Endodermal cell (in vitro differentiated cells): ENCODE data around the gene DPM3. TPM values are rescaled to one million over a fixed set of nuclear protein-coding genes. Genes with fewer than 3 reads are reported as not detected.
"Not testable (repeated sequence)": the region's sequence is repeated elsewhere in the genome, so short reads cannot be mapped to it uniquely, and the experiment has no call there.

ENCODE experiments used
- DNase-seq: peaks from one replicate; pipeline ENCODE4 v3.0.0-alpha.2; 2017
- H3K27ac ChIP-seq: 2 replicates; pipeline ENCODE4 v1.5.1; 2013; ENCODE audit warnings: mild to moderate bottlenecking, low read depth, low read length, moderate library complexity
- H3K27me3 ChIP-seq: 2 replicates; pipeline ENCODE4 v1.6.1; 2013; ENCODE audit warnings: mild to moderate bottlenecking, low read length, moderate library complexity; ENCODE audit not compliant: insufficient read depth, control insufficient read depth, poor library complexity, severe bottlenecking
- H3K36me3 ChIP-seq: 2 replicates; pipeline ENCODE4 v1.7.0; 2013; ENCODE audit warnings: mild to moderate bottlenecking, low read length, moderate library complexity; ENCODE audit not compliant: control insufficient read depth, insufficient read depth
- H3K4me1 ChIP-seq: one replicate; pipeline ENCODE4 v1.7.0; 2013; ENCODE audit warnings: low read length; ENCODE audit not compliant: control insufficient read depth, insufficient read depth
- H3K4me3 ChIP-seq: 2 replicates; pipeline ENCODE4 v1.5.1; 2013; ENCODE audit warnings: mild to moderate bottlenecking, low read length, moderate library complexity
- H3K9ac ChIP-seq: 2 replicates; pipeline ENCODE4 v1.6.1; 2013; ENCODE audit warnings: mild to moderate bottlenecking, low read length, moderate library complexity; ENCODE audit not compliant: poor library complexity, severe bottlenecking; ENCODE audit errors: extremely low read depth
- H3K9me3 ChIP-seq: 2 replicates; pipeline ENCODE4 v1.6.1; 2013; ENCODE audit warnings: mild to moderate bottlenecking, low read length, moderate library complexity; ENCODE audit not compliant: control insufficient read depth
- H3K27ac Mint-ChIP-seq: 2 replicates; pipeline ENCODE4 v1.8.0; 2020; ENCODE audit warnings: mixed read lengths
- H3K27me3 Mint-ChIP-seq: 2 replicates; pipeline ENCODE4 v1.8.0; 2021; ENCODE audit warnings: mild to moderate bottlenecking, mixed read lengths; ENCODE audit not compliant: insufficient read depth
- H3K36me3 Mint-ChIP-seq: 2 replicates; pipeline ENCODE4 v1.8.0; 2020; ENCODE audit warnings: low read depth, mixed read lengths
- H3K4me1 Mint-ChIP-seq: 2 replicates; pipeline ENCODE4 v1.8.0; 2020; ENCODE audit warnings: mixed read lengths
- H3K4me3 Mint-ChIP-seq: 2 replicates; pipeline ENCODE4 v1.8.0; 2020; ENCODE audit warnings: mild to moderate bottlenecking, moderate library complexity, mixed read lengths
- H3K9me3 Mint-ChIP-seq: 2 replicates; pipeline ENCODE4 v1.8.0; 2020; ENCODE audit warnings: mild to moderate bottlenecking, mixed read lengths
- WGBS, 2 experiments: methylation state at CpG; one replicate each; pipeline versions ENCODE4 v1.1.5 to v1.1.7; 2013; ENCODE audit warnings: missing lambda C conversion rate in 2 of 2, mixed read lengths in 1 of 2; ENCODE audit not compliant: insufficient coverage in 1 of 2, insufficient read length in 1 of 2; 5-methylcytosine and 5-hydroxymethylcytosine counted together
- long read RNA-seq, 4 experiments: library from polyadenylated mRNA in 2 of 4; library from RNA in 1 of 4; library from capped mRNA in 1 of 4; stranded (forward) in 3 of 4; unstranded in 1 of 4; transcript quantifications; one replicate each; pipeline ENCODE4 v2.0.0, GENCODE V29; 2020 to 2021; ENCODE audit warnings: inconsistent platforms in 1 of 4
- polyA plus RNA-seq, 2 experiments: library from polyadenylated mRNA; stranded (reverse); fragments of 50-300 nt; gene quantifications; one replicate each; pipeline ENCODE4 v1.2.3, GENCODE V29; 2013
- total RNA-seq, 2 donors: library from RNA; stranded (reverse); fragmentation: NEBNext Ultra II Directional in 1 of 2; extraction: Animal tissue kit (Norgen Biotek cat#: 25700) in 1 of 2; gene quantifications; 2 replicates in 1 of 2; 3 replicates in 1 of 2; pipeline ENCODE4 v1.2.1, GENCODE V29; 2021
- TF ChIP-seq, protein P1 (sequence below): fragments of 200-600 bp; sonication (generic); conservative IDR thresholded peaks from 2 replicates; pipeline ENCODE4 v1.5.0; 2021; ENCODE audit warnings: antibody characterized with exemption, mild to moderate bottlenecking

DPM3 gene, protein sequence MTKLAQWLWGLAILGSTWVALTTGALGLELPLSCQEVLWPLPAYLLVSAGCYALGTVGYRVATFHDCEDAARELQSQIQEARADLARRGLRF
- total RNA-seq = 10 to 100 TPM; 48.8 to 73.4 TPM
- polyA plus RNA-seq (2013, experiment 1 of 2) = 89.8 TPM
- polyA plus RNA-seq (2013, experiment 2 of 2) = 83.0 TPM
- long read RNA-seq, experiment 1, transcript DPM3-202 (1 exons, 517 nt) = major isoform, 13 of 27 reads
- long read RNA-seq, experiment 1, transcript DPM3-203 (2 exons, 409 nt) = minor isoform, 11 of 27 reads
- long read RNA-seq, experiment 1, partial matches to known transcripts = 0 of 27 reads
- long read RNA-seq, experiment 1, other reads (novel, unspliced or antisense) = 0 of 27 reads
- long read RNA-seq, experiment 2, transcript DPM3-203 (2 exons, 409 nt) = major isoform, 11 of 15 reads
- long read RNA-seq, experiment 2, partial matches to known transcripts = 0 of 15 reads
- long read RNA-seq, experiment 2, other reads (novel, unspliced or antisense) = 0 of 15 reads
- long read RNA-seq, experiment 3, partial matches to known transcripts = 0 of 6 reads
- long read RNA-seq, experiment 3, other reads (novel, unspliced or antisense) = 0 of 6 reads
- long read RNA-seq, experiment 4 = 0 reads

DNA sequence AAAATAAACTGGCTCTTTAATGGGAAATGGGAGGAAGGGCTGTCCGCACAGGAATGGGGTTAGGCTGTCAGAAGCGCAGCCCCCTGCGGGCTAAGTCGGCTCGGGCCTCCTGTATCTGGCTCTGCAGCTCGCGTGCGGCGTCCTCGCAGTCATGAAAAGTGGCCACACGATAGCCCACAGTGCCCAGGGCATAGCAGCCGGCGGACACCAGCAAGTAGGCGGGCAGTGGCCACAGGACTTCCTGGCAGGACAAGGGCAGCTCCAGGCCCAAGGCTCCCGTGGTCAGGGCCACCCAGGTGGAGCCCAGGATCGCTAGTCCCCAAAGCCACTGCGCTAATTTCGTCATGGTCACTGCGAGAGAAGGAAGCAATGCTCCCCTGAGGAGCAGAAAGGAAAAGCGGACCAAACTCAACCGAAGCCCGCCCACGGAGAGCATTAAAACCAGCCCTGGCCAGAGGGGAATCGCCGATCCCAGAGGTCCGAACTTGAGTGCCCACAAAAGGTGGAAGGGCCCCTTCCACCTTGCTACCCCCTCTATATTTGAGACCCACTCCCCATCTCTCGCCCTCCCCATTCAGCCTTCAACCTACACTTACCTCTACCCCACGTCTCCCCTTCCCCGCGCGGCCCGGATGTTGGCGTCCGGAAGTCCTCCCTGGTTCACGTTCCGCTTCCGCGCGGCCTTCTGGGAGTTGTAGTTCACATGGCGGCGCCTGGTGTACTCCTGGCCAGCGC, at the start of gene DPM3:
DPM3 (minus strand) TSS at position 637 of the 735 bp plus-strand sequence; CDS start at position 346, 291 bp downstream.
- TF ChIP-seq, protein P1, sequence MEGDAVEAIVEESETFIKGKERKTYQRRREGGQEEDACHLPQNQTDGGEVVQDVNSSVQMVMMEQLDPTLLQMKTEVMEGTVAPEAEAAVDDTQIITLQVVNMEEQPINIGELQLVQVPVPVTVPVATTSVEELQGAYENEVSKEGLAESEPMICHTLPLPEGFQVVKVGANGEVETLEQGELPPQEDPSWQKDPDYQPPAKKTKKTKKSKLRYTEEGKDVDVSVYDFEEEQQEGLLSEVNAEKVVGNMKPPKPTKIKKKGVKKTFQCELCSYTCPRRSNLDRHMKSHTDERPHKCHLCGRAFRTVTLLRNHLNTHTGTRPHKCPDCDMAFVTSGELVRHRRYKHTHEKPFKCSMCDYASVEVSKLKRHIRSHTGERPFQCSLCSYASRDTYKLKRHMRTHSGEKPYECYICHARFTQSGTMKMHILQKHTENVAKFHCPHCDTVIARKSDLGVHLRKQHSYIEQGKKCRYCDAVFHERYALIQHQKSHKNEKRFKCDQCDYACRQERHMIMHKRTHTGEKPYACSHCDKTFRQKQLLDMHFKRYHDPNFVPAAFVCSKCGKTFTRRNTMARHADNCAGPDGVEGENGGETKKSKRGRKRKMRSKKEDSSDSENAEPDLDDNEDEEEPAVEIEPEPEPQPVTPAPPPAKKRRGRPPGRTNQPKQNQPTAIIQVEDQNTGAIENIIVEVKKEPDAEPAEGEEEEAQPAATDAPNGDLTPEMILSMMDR = no peak
- WGBS, 2 experiments = 0 to 1% methylated on average over 25 to 42 of the region's 42 CpGs
- Mint-ChIP-seq H3K9me3 (no peaks in the 10 kb centered on the region), H3K36me3 (peaks cover 13% of the 10 kb centered on the region), H3K27me3 (peaks cover 32% of the 10 kb centered on the region), H3K4me1 (peaks cover 7% of the 10 kb centered on the region), H3K27ac (peak within 1 kb of the TSS; percentile 94), H3K4me3 (peak within 1 kb of the TSS; percentile 99)
- Histone ChIP-seq H3K9ac (peak within 1 kb of the TSS; percentile 68), H3K4me3 (peak within 1 kb of the TSS; percentile 97), H3K27me3 (peaks cover 8% of the 10 kb centered on the region), H3K36me3 (peaks cover 12% of the 10 kb centered on the region), H3K27ac (peak within 1 kb of the TSS; percentile 12), H3K9me3 (no peaks in the 10 kb centered on the region), H3K4me1 (peaks cover 4% of the 10 kb centered on the region)
- peak; percentile 93 for DNase-seq

DNA sequence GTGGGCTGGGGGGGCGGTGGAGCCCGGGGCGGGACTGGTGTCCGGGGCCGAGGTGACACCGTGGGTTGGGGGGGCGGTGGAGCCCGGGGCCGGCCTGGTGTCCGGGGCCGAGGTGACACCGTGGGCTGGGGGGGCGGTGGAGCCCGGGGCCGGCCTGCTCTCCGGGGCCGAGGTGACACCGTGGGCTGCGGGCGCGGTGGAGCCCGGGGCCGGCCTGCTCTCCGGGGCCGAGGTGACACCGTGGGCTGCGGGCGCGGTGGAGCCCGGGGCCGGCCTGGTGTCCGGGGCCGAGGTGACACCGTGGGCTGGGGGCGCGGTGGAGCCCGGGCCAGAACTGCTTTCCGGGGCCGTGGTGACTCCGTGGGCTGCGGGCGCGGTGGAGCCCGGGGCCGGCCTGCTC, 49.6 kb upstream of the DPM3 start:
- H3K27ac ChIP-seq, H3K36me3 ChIP-seq, H3K27ac Mint-ChIP-seq, H3K4me3 ChIP-seq, DNase-seq, H3K27me3 Mint-ChIP-seq, H3K9me3 Mint-ChIP-seq, H3K4me3 Mint-ChIP-seq, H3K9me3 ChIP-seq, H3K9ac ChIP-seq, H3K27me3 ChIP-seq, H3K36me3 Mint-ChIP-seq: not testable (repeated sequence)
- H3K4me1 Mint-ChIP-seq = peaks cover 35% of the 10 kb centered on the region
- 93 to 98% methylated on average over 13 to 21 of the region's 45 CpGs for WGBS, 2 experiments
- peaks cover 16% of the 10 kb centered on the region for H3K4me1 ChIP-seq

DNA sequence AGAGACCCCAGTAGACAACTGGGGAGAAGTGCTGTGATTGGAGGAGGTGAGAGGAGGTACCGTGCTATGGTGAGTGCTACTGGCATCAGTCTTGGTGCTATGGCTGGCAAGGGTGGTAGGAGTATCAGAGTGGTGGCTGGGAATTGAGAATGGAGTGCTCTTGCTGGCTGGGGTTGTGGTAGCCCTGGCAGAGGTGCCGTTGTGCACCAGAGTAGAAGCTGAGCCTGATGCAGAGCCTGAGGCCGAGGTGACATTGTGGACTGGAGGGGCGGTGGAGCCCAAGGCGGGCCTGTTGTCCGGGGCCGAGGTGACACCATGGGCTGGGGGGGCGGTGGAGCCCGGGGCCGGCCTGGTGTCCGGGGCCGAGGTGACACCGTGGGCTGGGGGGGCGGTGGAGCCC, 47.9 kb upstream of the DPM3 start:
- H3K36me3 Mint-ChIP-seq = no peaks in the 10 kb centered on the region
- no peak for DNase-seq
- H3K4me3 ChIP-seq = no peak overlapping the region
- H3K27ac Mint-ChIP-seq = peak overlapping the region; percentile 2
- no peak overlapping the region for H3K9ac ChIP-seq
- H3K27me3 ChIP-seq = no peaks in the 10 kb centered on the region
- H3K4me3 Mint-ChIP-seq = no peak overlapping the region
- H3K27ac ChIP-seq = no peak overlapping the region
- H3K4me1 ChIP-seq = peaks cover 18% of the 10 kb centered on the region
- peaks cover 15% of the 10 kb centered on the region for H3K27me3 Mint-ChIP-seq
- H3K4me1 Mint-ChIP-seq = peaks cover 27% of the 10 kb centered on the region
- WGBS, 2 experiments = 90 to 91% methylated on average over 4 to 14 of the region's 14 CpGs
- H3K9me3 Mint-ChIP-seq = no peaks in the 10 kb centered on the region
- H3K36me3 ChIP-seq = no peaks in the 10 kb centered on the region
- TF ChIP-seq, protein P1 = no peak
- no peaks in the 10 kb centered on the region for H3K9me3 ChIP-seq
